Activated gamma-delta T cell treated with anti-CD3 and anti-CD28 coated beads, Interleukin-2, amount 50 U/mL, for 16 hours (primary cell): ENCODE results near the gene STOML2.

ENCODE experiments used
- DNase-seq: peaks from one replicate; pipeline ENCODE4 v3.0.0-alpha.2; 2020; ENCODE audit warnings: low read depth

STOML2 gene

DNA sequence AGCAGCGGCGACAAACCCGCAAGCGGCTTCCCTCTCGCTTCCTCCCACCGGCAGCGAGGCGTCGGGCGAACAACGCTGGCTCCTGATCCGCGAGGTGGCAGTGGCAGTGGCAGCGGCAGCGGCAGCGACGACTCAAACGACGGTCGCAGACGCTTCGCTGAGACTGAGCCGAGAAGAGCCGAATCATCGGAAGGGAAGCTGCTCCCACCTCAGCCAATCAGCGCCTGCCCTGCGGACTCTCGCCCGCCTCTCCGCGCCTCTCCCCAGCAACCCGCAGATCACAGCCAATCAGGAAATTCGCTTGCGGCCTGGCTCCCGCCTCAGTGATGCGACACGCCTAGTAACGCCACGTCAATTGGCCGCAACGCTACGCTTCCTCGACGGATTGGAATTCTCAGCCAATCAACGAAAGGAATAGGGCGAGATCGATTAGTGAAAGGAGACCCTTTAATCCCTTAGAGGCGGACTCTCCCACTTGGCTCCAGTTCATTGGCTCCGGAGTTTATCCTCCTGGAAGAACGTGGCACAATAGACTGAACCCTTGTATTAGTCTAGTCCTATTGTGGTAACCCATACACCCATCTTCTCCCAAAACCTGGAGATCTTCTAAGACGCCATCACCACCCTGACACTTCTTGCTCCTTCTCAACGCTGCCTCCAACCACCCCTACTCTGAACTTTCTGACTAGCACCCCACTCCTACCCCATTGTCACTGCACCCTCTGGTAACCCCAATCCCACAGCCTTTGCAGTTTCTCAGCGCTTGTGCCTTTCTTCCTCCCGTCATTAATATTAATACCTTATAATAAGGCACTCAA is 30.3 kb downstream of the STOML2 start, which contains the start of gene VCP:
TSS of gene VCP (minus strand) at position 165 of the 818 bp plus-strand sequence. CDS start 272 bp downstream, outside the sequence.
- DNase-seq = peak; percentile 95

DNA sequence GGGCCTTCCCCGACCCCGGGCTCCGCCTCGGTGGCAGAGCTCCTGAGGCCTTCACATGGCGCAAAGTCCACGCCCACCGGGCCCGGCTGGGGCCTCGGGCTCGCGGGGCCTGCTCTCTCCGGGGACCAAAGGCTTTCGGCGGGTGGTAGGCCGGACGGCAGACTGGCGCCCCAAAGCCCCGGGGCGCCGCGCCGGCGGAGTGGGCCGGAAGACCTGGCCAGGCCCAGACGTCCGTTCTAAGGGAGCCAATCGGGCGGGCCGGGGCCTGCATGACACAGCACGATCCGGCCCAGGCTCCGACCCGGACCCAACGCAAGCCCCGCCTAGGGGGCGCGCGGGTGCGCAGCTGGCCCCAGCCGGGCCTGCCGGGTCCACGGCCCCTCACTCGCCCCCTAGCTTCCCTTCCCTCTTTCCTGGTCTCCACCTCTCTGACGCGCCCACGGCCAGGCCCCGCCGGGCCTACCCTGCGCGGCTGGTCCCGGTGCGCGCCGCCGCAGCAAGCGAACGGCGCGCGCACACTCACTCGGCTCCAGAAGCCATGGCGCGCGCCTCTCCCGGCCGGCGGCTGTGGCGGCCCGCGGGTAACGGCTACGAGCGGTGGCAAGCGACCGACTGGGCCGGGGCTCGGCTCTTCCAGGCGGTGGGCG is 31.0 kb downstream of the STOML2 start:
- peak; percentile 52 for DNase-seq

DNA sequence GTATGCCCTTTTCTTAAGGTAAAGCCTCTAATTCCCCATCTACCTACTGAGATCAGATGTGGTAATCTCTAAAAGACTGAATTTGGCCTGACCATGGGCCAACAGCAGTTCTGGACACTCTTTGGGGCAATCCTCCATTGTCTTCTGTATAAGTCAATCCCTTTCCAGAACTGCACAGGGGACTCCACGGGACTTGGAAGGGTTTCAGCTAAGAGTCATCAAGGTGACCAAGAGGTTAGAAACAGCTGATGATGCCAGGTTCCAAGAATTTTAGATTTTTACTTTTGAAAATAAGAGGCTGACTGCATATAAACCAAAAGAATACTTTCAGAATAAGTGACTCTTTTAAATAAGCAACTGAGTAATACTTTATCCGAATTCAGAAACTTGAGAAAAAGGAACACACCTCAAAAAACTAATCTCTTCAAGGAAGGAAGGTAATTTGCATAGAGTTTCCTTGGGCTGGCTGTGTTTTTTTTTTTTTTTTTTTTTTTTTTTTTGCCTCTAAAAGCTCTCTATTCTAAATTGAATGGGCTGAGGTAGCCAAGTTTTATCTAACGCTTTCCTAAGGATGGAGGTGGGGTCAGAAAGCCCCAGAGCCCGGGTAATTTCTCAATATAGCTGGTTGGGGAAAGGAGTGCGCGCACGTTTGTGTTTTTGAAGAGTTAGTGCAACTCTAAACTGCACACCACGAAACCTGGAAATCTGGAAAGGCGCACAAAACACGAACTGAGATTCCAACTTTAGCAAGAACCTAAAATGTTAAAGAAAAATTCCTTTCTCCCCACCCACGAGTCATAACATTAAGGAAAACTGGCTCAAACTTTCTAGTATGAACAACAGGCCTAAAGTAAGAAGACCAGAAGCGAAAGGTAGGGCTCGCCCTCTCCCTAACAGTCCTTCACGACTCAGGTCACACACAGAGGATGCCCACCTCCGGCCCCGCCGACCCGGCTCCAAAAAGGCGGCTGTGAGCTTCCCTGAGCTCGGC is 31.8 kb downstream of the STOML2 start:
- no peak for DNase-seq

DNA sequence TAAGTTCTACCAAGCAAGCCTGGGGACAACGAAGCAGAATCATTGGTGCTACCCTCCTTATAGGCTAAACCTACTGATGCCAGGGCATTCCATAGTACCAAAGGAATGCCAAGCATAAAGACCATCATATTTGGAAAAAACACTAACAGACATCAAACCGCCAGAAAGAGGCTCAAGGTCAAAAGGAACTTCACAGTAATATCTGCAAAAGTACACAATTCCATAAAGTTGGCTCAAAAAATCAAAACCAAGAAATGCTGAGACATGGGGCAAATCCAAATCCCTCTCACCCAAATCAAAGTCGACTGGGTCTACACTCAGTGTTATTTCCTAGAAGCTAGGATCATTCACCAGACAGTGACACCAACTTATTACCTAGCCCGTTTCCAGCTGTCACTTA is 33.9 kb downstream of the STOML2 start:
- DNase-seq = no peak

DNA sequence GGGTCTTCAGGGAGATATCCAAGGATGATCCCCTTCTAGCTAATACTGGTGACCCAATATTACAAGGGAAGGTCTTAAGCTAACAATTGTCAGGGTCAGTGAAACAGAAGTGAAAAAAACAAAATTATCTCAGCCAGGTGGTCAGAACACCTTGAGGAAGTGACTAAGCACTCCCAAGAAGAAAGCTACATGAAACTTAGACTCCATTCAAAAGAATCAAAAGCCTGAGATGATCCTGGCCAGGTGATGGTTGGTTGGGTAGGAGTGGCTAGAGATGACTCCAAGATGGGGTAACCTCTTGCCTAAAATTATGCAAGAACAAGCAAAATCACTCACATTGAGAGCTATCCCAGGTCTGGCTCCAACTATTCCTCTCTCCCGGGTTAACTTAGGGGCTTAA is 35.9 kb downstream of the STOML2 start:
- no peak for DNase-seq

DNA sequence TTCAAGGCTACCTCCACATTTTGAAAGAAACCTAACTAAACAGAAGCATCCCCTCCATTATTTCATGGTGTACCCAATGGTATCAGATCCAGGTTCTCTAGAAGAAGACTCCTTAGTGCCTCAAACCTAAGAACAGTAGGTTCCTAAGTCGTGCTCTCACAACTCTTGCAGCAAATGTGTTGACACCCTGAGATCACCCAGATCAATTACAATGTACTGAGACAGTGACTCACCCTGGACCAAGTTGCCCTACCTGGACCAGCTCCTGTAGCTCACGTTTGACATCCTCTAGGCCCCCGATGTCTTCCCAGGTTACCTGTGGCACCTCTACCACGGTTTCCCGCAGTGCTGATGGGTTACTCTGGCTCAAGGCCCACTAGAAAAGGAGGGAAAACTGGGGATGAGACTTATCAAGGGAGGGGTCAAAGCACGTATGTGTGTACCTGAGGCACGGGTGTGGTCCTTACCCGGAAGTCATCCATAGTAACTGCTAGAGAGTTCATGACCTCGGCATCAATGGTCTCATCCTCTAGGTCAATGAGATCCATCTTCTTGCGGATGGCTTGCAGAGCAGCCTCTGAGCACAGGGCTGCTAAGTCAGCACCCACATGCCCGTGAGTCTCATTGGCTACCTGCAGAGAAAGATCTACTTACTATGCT is 42.3 kb downstream of the STOML2 start:
- DNase-seq = no peak

DNA sequence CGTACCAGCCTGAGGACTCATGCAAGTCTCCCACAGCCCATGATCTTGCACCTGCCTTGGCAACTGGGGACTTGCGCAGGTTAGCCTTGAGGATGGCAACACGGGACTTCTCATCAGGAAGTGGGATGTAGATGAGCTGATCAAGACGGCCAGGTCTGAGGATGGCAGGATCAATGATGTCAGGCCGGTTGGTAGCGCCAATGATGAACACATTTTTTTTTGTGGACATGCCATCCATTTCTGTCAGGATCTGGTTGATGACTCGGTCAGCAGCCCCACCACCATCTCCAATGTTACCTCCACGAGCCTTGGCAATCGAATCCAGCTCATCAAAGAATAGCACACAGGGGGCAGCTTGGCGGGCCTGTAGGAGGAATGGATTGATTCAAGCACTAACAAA is 43.5 kb downstream of the STOML2 start:
- DNase-seq = no peak

DNA sequence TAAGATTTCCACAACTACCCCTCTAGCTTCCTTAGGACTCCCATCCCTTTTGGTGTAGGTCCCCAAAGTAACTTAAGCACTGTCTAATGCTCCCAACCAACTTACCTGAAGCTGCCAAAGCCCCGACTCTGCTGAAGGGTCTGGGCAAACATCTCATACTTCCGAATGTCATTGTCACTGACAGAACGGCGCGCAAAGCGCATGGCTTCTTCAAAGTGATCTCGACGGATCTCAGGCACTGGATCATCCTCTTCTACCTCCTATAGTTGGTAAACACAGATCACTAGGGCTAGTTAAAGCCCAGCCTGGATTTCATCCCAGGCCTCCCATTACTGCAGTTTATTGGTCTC is 45.7 kb downstream of the STOML2 start:
- no peak for DNase-seq

DNA sequence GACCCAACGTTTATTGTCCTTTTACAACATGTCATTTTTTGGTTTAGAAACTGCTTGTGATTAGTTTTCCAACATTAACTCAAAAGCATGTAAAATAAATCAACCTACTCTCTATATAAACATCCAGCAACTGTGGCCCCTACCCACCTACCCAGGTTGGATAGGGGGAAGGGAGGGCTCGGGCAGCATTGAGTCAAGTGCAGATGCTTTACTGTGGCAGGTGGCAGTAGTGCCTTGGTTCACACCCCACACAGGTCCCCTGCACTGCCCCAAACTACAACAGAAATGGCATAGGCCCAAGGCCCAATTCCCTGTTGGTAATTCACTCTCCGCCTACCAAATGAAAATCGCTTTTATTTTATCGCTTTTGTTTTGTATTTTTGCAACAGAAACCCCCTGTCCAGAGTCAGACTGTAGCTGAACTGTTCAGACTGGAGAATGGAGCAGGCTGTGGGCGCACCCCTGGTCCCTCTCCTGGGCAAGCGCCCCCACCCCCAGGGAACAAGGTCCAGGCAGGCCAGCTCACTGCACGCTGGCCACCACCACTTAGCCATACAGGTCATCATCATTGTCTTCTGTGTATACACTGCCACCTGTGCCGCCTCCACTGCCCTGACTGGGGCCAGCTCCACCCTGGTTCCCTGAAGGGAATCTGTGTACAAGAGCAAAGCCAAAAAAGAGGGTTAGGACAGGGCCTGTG is 46.2 kb downstream of the STOML2 start:
- no peak for DNase-seq

DNA sequence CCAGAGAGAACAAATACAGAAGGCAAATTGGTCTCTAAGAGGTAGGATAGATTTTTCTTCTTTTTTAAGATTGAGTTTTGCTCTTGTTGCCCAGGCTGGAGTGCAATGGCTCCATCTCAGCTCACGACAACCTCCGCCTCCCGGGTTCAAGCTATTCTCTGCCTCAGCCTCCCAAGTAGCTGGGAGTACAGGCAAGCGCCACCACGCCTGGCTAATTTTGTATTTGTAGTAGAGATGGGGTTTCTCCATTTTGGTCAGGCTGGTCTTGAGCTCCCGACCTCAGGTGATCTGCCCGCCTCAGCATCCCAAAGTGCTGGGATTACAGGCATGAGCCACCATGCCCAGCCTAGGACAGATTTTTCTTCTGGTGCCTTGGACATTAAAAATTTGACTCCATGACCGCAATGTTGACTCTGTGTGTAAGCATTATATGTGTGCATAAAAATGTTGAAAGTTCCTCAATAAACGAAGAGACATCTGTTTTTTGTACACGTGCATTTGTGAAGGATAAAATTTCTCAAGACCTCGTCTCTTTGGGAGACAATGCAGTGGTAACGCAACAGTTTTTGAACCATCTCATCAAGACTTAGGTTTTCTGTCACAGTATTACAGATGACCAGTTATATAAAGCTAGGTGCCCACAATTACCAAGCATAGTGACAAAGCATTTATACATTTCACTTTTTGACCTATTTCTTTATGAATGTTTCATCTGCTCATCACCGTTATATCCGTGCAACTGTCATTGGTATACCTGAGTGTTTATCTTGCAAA is 47.9 kb downstream of the STOML2 start:
- DNase-seq = no peak

DNA sequence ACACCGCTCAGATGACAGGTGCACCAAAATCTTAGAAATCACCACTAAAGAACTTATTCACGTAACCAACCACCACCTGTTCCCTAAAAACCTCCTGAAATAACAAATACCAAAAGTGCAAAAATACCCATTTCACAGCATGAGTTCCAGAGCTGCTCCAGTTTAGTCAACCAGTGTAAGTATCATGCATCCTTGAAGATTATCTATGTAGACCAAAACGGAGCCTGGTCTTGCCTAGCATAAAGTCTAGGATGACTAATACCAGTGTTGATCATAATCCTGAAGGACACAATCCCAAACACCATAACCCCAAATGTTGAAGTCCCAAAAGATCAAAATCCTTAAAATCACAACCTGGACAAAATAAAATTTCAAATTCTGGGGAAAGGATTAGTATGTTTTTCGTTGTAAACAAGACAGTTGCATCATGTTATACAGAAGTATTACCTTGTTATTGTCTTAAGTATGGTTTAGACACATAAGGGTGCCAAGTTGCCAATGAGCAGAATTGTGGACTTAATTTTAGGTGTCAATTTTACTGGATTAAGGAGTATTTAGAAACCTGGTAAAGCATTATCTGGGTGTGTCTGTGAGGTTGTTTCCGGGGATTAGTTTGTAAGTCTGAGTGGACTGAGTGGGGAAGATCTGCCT is 48.6 kb downstream of the STOML2 start:
- DNase-seq = no peak

DNA sequence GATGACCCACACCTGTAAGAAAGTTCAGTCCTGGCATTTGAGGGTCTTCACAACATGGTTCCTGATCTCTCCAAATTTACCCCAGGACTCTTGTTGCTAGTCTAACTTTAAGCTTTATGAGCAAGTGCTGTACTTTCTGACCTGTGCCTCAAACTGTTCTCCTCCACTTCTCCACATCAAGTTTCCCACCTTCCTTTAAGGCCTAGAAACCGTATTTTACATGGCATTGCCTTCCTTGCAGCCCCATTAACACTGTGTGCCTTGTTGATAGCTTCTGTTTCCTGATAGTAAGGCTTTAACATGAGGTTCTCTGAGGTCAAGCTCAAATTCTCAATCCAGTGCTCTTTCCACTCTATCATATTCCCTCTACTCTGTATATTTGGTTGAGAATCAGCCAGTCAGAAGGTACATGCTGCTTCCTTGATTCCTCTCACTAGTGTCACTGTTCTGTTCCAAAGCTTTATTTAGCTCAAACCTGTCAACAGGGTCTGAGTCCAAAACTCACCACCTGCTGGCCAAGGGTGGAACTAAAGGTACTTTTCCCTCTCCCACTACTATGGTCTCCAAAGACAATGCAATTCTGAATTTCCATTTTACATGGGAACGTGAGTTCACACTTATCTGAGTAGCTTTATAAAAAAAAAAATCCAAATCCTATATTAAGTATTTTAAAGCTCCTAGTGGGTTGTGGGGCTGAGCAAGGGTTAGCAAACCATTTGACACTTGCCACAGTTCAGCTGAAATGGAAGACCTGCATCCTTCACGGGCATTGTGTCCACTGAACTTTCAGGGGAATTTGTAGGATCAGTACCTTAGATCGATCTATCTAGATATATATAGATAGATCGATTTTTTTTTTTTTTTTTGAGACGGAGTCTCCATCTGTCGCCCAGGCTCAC is 51.6 kb downstream of the STOML2 start:
- DNase-seq = peak; percentile 20
